CD4-positive, alpha-beta T cell (primary cell): ENCODE measurements around the gene SLIT2. TPM values are rescaled to one million over a fixed set of nuclear protein-coding genes. Genes with fewer than 3 reads are reported as not detected.

Experiments used
- ATAC-seq: fragments of 200-7000 bp; cut with Tn5 transposase; one replicate; pipeline ENCODE4 v1.10.0; 2022; ENCODE audit warnings: mild to moderate bottlenecking; ENCODE audit not compliant: poor library complexity
- CTCF ChIA-PET: fragments of 350-600 bp; sonication (Branson Sonifier 250); formaldehyde crosslinking; loops from one replicate; lab custom pipeline; 2021; ENCODE audit warnings: antibody characterized with exemption, inconsistent platforms; lab: Charles Lee
- POLR2A ChIA-PET: fragments of 350-600 bp; sonication (Branson Sonifier 250); formaldehyde crosslinking; loops from one replicate; lab custom pipeline; 2021; ENCODE audit warnings: antibody characterized with exemption, inconsistent platforms; lab: Charles Lee
- DNase-seq, 14 experiments: peaks; one replicate each; pipeline ENCODE4 v3.0.0-alpha.2; 2013 to 2020; ENCODE audit warnings: mixed read lengths in 2 of 14
- H3K27ac ChIP-seq, 2 donors: one replicate each; pipeline versions ENCODE4 v1.5.1 to v1.7.0; 2013; ENCODE audit warnings: low read length in 2 of 2, low read depth in 1 of 2, mild to moderate bottlenecking in 1 of 2
- H3K27me3 ChIP-seq, 2 experiments: 1 replicate in 1 of 2; 2 replicates in 1 of 2; pipeline versions ENCODE4 v1.6.1 to v1.7.0; 2013; ENCODE audit warnings: low read length in 2 of 2, control low read depth in 1 of 2, mild to moderate bottlenecking in 1 of 2, moderate library complexity in 1 of 2; ENCODE audit not compliant: insufficient read depth in 2 of 2, control insufficient read depth in 1 of 2
- H3K36me3 ChIP-seq: one replicate; pipeline ENCODE4 v1.6.1; 2013; ENCODE audit warnings: low read length, control low read depth; ENCODE audit not compliant: insufficient read depth
- H3K4me1 ChIP-seq: one replicate; pipeline ENCODE4 v1.6.1; 2013; ENCODE audit warnings: low read length, control low read depth; ENCODE audit not compliant: insufficient read depth
- H3K4me3 ChIP-seq: one replicate; pipeline ENCODE4 v1.5.1; 2013; ENCODE audit warnings: mild to moderate bottlenecking, low read length, moderate library complexity
- H3K9me3 ChIP-seq, 2 experiments: 1 replicate in 1 of 2; 2 replicates in 1 of 2; pipeline versions ENCODE4 v1.6.1 to v1.7.0; 2013; ENCODE audit warnings: low read length in 2 of 2, mild to moderate bottlenecking in 2 of 2, control low read depth in 1 of 2, moderate library complexity in 1 of 2; ENCODE audit not compliant: control insufficient read depth in 1 of 2, insufficient read depth in 1 of 2
- H3K27ac Mint-ChIP-seq: one replicate; pipeline ENCODE4 v1.8.0; 2020; ENCODE audit warnings: mixed read lengths
- H3K27me3 Mint-ChIP-seq: one replicate; pipeline ENCODE4 v1.8.0; 2021; ENCODE audit warnings: mixed read lengths
- H3K36me3 Mint-ChIP-seq: one replicate; pipeline ENCODE4 v1.8.0; 2021; ENCODE audit warnings: low read depth, mixed read lengths
- H3K4me1 Mint-ChIP-seq: one replicate; pipeline ENCODE4 v1.8.0; 2021; ENCODE audit warnings: low read depth, mixed read lengths
- H3K4me3 Mint-ChIP-seq: one replicate; pipeline ENCODE4 v1.8.0; 2020; ENCODE audit warnings: mild to moderate bottlenecking, mixed read lengths
- H3K9me3 Mint-ChIP-seq: one replicate; pipeline ENCODE4 v1.8.0; 2020; ENCODE audit warnings: mixed read lengths
- CTCF ChIP-seq: fragments of 200-600 bp; IDR thresholded peaks from one replicate; pipeline ENCODE4 v1.8.0; 2022; ENCODE audit warnings: antibody characterized with exemption, mild to moderate bottlenecking
- intact Hi-C, 2 experiments: fragments of 100-400 bp; cut with DNase I in 1 of 2; cut with micrococcal nuclease in 1 of 2; formaldehyde crosslinking; loops; one replicate each; pipeline versions ENCODE4 v1.15.1 to v1.9.0; 2023 to 2025; cut with DNase I, micrococcal nuclease
- total RNA-seq, 174 experiments: library from RNA in 2 of 174; stranded (reverse) in 2 of 174; gene quantifications; one replicate each; pipeline ENCODE4 v1.2.3 and lab custom pipeline; 2021 to 2026

The SLIT2 gene
- total RNA-seq, 2 experiments from 2014 or later: not detected

GRCh38 chr4:20289782-20290181 lies 38.1 kb downstream of the SLIT2 start:
- ChIA-PET POLR2A (no interaction called here), CTCF (no interaction called here)
- no peaks in the 10 kb centered on the region for H3K9me3 Mint-ChIP-seq
- no peak overlapping the region for H3K4me3 ChIP-seq
- H3K36me3 ChIP-seq: no peaks in the 10 kb centered on the region
- H3K36me3 Mint-ChIP-seq: no peaks in the 10 kb centered on the region
- no peak overlapping the region for H3K27ac Mint-ChIP-seq
- ATAC-seq (no peak), DNase-seq (no peak)
- no peaks in the 10 kb centered on the region for H3K4me1 ChIP-seq
- no peak for TF ChIP-seq CTCF
- no peaks in the 10 kb centered on the region for H3K27me3 Mint-ChIP-seq
- H3K9me3 ChIP-seq: no peaks in the 10 kb centered on the region
- no peak overlapping the region for H3K27ac ChIP-seq
- intact Hi-C loops: no loop called here
- H3K27me3 ChIP-seq: no peaks in the 10 kb centered on the region
- H3K4me3 Mint-ChIP-seq: no peak overlapping the region
- H3K4me1 Mint-ChIP-seq: no peaks in the 10 kb centered on the region

GRCh38 chr4:20292739-20293138 lies 41.0 kb downstream of the SLIT2 start:
- DNase-seq (no peak), ATAC-seq (no peak)
- Mint-ChIP-seq H3K27ac (no peak overlapping the region), H3K9me3 (no peaks in the 10 kb centered on the region), H3K4me1 (no peaks in the 10 kb centered on the region), H3K4me3 (no peak overlapping the region), H3K36me3 (no peaks in the 10 kb centered on the region), H3K27me3 (no peaks in the 10 kb centered on the region)
- ChIA-PET CTCF (no interaction called here), POLR2A (no interaction called here)
- no peak for TF ChIP-seq CTCF
- H3K4me1 ChIP-seq: no peaks in the 10 kb centered on the region
- H3K36me3 ChIP-seq: no peaks in the 10 kb centered on the region
- intact Hi-C loops: no loop called here
- H3K9me3 ChIP-seq: no peaks in the 10 kb centered on the region
- H3K27ac ChIP-seq: no peak overlapping the region
- H3K27me3 ChIP-seq: no peaks in the 10 kb centered on the region
- no peak overlapping the region for H3K4me3 ChIP-seq

GRCh38 chr4:20297261-20297660 lies 45.6 kb downstream of the SLIT2 start:
- Histone ChIP-seq H3K4me1 (no peaks in the 10 kb centered on the region), H3K4me3 (no peak overlapping the region), H3K27me3 (no peaks in the 10 kb centered on the region), H3K9me3 (no peaks in the 10 kb centered on the region), H3K36me3 (no peaks in the 10 kb centered on the region), H3K27ac (no peak overlapping the region)
- ATAC-seq: no peak
- no peaks in the 10 kb centered on the region for H3K36me3 Mint-ChIP-seq
- no peaks in the 10 kb centered on the region for H3K4me1 Mint-ChIP-seq
- ChIA-PET CTCF (no interaction called here), POLR2A (no interaction called here)
- no peak overlapping the region for H3K4me3 Mint-ChIP-seq
- no peak overlapping the region for H3K27ac Mint-ChIP-seq
- DNase-seq: no peak
- no peak for TF ChIP-seq CTCF
- no peaks in the 10 kb centered on the region for H3K27me3 Mint-ChIP-seq
- peaks cover 1% of the 10 kb centered on the region for H3K9me3 Mint-ChIP-seq
- intact Hi-C loops: no loop called here
